Esophagus squamous epithelium (tissue), 5 donors: ENCODE results near the gene SRC. TPM values are rescaled to one million over a fixed set of nuclear protein-coding genes. Genes with fewer than 3 reads are reported as not detected.

Experiments used
- DNase-seq: peaks from one replicate; lab custom pipeline; 2025; lab: John Stamatoyannopoulos, UW
- H3K27ac ChIP-seq, 4 donors: fragments of 200-600 bp; sonication (generic); one replicate each; pipeline ENCODE4 v1.5.1; 2016 to 2019; ENCODE audit warnings: mild to moderate bottlenecking in 1 of 4
- H3K27me3 ChIP-seq, 4 donors: fragments of 200-600 bp; sonication (generic); 1 replicate in 3 of 4; 2 replicates in 1 of 4; pipeline versions ENCODE4 v1.5.1 to v1.6.0; 2017 to 2021; ENCODE audit warnings: antibody characterized with exemption in 1 of 4
- H3K36me3 ChIP-seq, 3 donors: fragments of 200-600 bp; sonication (generic); one replicate each; pipeline ENCODE4 v1.5.1; 2016 to 2019
- H3K4me1 ChIP-seq, 3 donors: fragments of 200-600 bp; sonication (generic); one replicate each; pipeline ENCODE4 v1.5.1; 2017 to 2019
- H3K4me3 ChIP-seq, 4 donors: fragments of 200-600 bp; sonication (generic); 1 replicate in 3 of 4; 2 replicates in 1 of 4; pipeline ENCODE4 v1.5.1; 2016 to 2019; ENCODE audit warnings: mild to moderate bottlenecking in 2 of 4, moderate library complexity in 1 of 4
- H3K9me3 ChIP-seq, 3 donors: fragments of 200-600 bp; sonication (generic); one replicate each; pipeline ENCODE4 v1.5.1; 2016 to 2019
- CTCF ChIP-seq, 6 experiments: fragments of 450-650 bp in 4 of 6; fragments of 200-600 bp in 2 of 6; sonication (generic) in 2 of 6; IDR thresholded peaks; one replicate each; pipeline ENCODE4 v1.5.1; 2016 to 2019; ENCODE audit warnings: antibody characterized with exemption in 6 of 6, mild to moderate bottlenecking in 4 of 6, moderate library complexity in 4 of 6
- POLR2A ChIP-seq, 4 donors: fragments of 450-650 bp; IDR thresholded peaks; one replicate each; pipeline ENCODE4 v1.6.1; 2017; ENCODE audit warnings: antibody characterized with exemption in 4 of 4, mild to moderate bottlenecking in 4 of 4, moderate library complexity in 3 of 4
- WGBS, 2 donors: methylation state at CpG; one replicate each; pipeline ENCODE4 v1.1.5; 2018; 5-methylcytosine and 5-hydroxymethylcytosine counted together
- intact Hi-C: fragments of 100-400 bp; cut with DNase I; formaldehyde crosslinking; loops from one replicate; pipeline ENCODE4 v1.15.0; 2022
- total RNA-seq, 4 donors: library from RNA; depleted of rRNA; stranded (reverse); fragments of >200 nt; gene quantifications; one replicate each; pipeline ENCODE4 v1.1.0, GENCODE V29; 2016
- donor health status: DM: yes; HTN: yes; CAD: no.

Gene SRC
- total RNA-seq, 4 donors from 2014 or later: 32.4 to 46.5 (median 39.0) TPM

- no peak for TF ChIP-seq POLR2A (IDR thresholded peaks at IDR 0.05)
- TF ChIP-seq CTCF (IDR thresholded peaks at IDR 0.05): no peak
- Histone ChIP-seq H3K4me3 (no peak overlapping the region), H3K36me3 (no peaks in the 10 kb centered on the region), H3K27me3 (no peaks in the 10 kb centered on the region), H3K9me3 (no peaks in the 10 kb centered on the region), H3K27ac (peak overlapping the region; percentile 36 to 68 (median 61)), H3K4me1 (peaks cover 20 to 56% (median 30%) of the 10 kb centered on the region in 3 donors)
- no peak for DNase-seq
- WGBS, 2 donors: 89 to 94% methylated on average over 6 to 7 of the region's 11 CpGs
- intact Hi-C loops: no loop called here
These were observed 14.7 kb upstream of the SRC start for GRCh38 chr20:37331060-37331857.

GRCh38 chr20:37333130-37333847 is 12.7 kb upstream of the SRC start:
- no peaks in the 10 kb centered on the region for H3K9me3 ChIP-seq
- no peaks in the 10 kb centered on the region for H3K36me3 ChIP-seq
- TF ChIP-seq CTCF (IDR thresholded peaks at IDR 0.05) (no peak), POLR2A (IDR thresholded peaks at IDR 0.05) (no peak)
- no peak for DNase-seq
- H3K4me1 ChIP-seq: peaks cover 31 to 55% (median 35%) of the 10 kb centered on the region in 3 donors
- H3K27me3 ChIP-seq: no peaks in the 10 kb centered on the region
- WGBS, 2 donors: 88 to 90% methylated on average over 6 to 9 of the region's 9 CpGs
- H3K4me3 ChIP-seq: no peak overlapping the region
- H3K27ac ChIP-seq: no peak overlapping the region
- intact Hi-C loops: no loop called here

DNA sequence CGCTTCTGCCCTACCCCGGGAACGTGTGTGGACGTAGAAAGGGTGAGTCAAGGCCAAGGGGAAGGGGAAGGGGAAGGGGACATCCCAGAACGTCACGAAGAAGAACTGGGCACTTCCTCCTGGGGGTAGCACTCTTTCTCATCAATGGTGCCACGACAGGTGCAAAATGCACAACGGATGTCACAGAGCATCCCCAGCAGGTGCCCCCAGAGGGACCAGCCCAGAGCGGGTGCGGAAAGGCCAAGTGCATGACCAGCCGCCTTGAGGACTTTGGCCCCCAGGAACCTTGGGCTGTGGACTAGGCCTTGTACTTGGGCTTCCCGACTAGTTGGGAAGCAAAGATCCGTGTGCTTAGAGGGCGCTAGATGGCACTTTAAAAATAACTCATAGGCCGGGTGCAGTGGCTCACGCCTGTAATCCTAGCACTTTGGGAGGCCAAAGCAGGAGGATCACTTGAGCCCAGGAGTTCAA is 12.1 kb upstream of the SRC start:
- intact Hi-C loops: no loop called here
- no peak for DNase-seq
- Histone ChIP-seq H3K27ac (no peak overlapping the region), H3K27me3 (no peaks in the 10 kb centered on the region), H3K4me3 (no peak overlapping the region), H3K4me1 (peaks cover 31 to 49% (median 34%) of the 10 kb centered on the region in 3 donors), H3K9me3 (no peaks in the 10 kb centered on the region), H3K36me3 (no peaks in the 10 kb centered on the region)
- 79 to 95% methylated on average over 7 to 11 of the region's 16 CpGs for WGBS, 2 donors
- TF ChIP-seq POLR2A (IDR thresholded peaks at IDR 0.05): no peak
- TF ChIP-seq CTCF (IDR thresholded peaks at IDR 0.05): no peak

DNA sequence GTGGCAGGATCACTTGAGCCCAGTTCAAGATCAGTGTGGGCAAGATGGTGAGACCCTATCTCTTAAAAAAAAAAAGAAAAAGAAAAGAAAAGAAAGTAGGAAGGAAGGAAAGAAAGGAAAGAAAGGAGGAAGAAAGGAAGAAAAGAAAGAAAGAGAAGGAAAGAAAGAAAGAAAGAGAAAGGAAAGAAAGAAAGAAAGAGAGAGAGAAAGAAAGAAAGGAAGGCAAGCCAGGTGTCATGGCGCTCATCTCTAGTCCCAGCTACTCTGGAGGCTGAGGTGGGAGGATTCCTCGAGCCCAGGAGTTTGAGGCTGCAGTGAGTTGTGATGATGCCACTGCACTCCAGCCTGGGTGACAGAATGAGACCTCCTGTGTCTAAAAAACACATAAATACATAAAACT is 11.5 kb upstream of the SRC start:
- H3K36me3 ChIP-seq: no peaks in the 10 kb centered on the region
- no peak for TF ChIP-seq CTCF (IDR thresholded peaks at IDR 0.05)
- TF ChIP-seq POLR2A (IDR thresholded peaks at IDR 0.05): no peak
- H3K4me3 ChIP-seq: no peak overlapping the region
- DNase-seq: no peak
- H3K9me3 ChIP-seq: no peaks in the 10 kb centered on the region
- H3K4me1 ChIP-seq: peaks cover 31 to 47% (median 34%) of the 10 kb centered on the region in 3 donors
- intact Hi-C loops: no loop called here
- no peak overlapping the region for H3K27ac ChIP-seq
- no peaks in the 10 kb centered on the region for H3K27me3 ChIP-seq
- 88 to 96% methylated on average over 2 of the region's 2 CpGs for WGBS, 2 donors
